Subcutaneous preadipocyte (primary cell): ENCODE measurements around the gene GBP1. TPM values are rescaled to one million over a fixed set of nuclear protein-coding genes. Genes with fewer than 3 reads are reported as not detected.

Experiments
- small RNA-seq: library from RNA; depleted of rRNA; stranded (forward); fragments of <200 nt; gene quantifications from one replicate; pipeline ENCODE3, GENCODE V24; 2012
- total RNA-seq: library from RNA; depleted of rRNA; stranded (reverse); fragments of >200 nt; gene quantifications from 2 replicates; pipeline ENCODE4 v1.2.3, GENCODE V29; 2012

The GBP1 gene
- 13.9 and 14.0 TPM in 2 replicates for total RNA-seq

GRCh38 chr1:89065079-89065868 is at the start of gene GBP1:
Gene GBP1 (minus strand): TSS chr1:89065208. CDS start chr1:89063234, 1,974 bp downstream.

GRCh38 chr1:89022167-89022959 is 42.6 kb downstream of the GBP1 start, which contains the start of gene GBP3:
Gene GBP3 (minus strand): TSS chr1:89022866. CDS start chr1:89020721, 2,145 bp downstream.

Small RNAs within 50 kb of the gene (small RNA-seq; reads per million reads assigned to genes)
- gene RF00019: not detected

Other genes starting within 250 kb of the GBP1 start
- 28.5 and 30.1 TPM in 2 replicates for gene GTF2B, start 173.6 kb downstream of the GBP1 start, total RNA-seq
- 49.3 and 66.1 TPM in 2 replicates for gene KYAT3, start 72.6 kb downstream of the GBP1 start, total RNA-seq
- 12.5 and 17.2 TPM in 2 replicates for gene RBMXL1, start 72.6 kb downstream of the GBP1 start, total RNA-seq
- gene GBP3, start 42.3 kb downstream of the GBP1 start, total RNA-seq: 17.3 and 19.5 TPM in 2 replicates
- gene GBP2, start 60.9 kb upstream of the GBP1 start, total RNA-seq: 2.7 and 15.1 TPM in 2 replicates
- not detected in 2 replicates for gene GBP7, start 110.8 kb upstream of the GBP1 start, total RNA-seq
- gene GBP4, start 133.7 kb upstream of the GBP1 start, total RNA-seq: under 0.01 and 0.37 TPM in 2 replicates
- not detected in 2 replicates for gene GBP5, start 207.7 kb upstream of the GBP1 start, total RNA-seq